Activated CD4-positive, alpha-beta T cell treated with anti-CD3 and anti-CD28 coated beads, Interleukin-2, Interleukin-4, amounts not matched to agents 100 ng/mL and 50 ng/mL, durations not matched to agents 16 hours and 8 hours (primary cell): ENCODE results near the gene ADARB1.

Source experiments
- DNase-seq: peaks from one replicate; pipeline ENCODE4 v3.0.0-alpha.2; 2020; ENCODE audit warnings: low spot score

The ADARB1 gene

DNA sequence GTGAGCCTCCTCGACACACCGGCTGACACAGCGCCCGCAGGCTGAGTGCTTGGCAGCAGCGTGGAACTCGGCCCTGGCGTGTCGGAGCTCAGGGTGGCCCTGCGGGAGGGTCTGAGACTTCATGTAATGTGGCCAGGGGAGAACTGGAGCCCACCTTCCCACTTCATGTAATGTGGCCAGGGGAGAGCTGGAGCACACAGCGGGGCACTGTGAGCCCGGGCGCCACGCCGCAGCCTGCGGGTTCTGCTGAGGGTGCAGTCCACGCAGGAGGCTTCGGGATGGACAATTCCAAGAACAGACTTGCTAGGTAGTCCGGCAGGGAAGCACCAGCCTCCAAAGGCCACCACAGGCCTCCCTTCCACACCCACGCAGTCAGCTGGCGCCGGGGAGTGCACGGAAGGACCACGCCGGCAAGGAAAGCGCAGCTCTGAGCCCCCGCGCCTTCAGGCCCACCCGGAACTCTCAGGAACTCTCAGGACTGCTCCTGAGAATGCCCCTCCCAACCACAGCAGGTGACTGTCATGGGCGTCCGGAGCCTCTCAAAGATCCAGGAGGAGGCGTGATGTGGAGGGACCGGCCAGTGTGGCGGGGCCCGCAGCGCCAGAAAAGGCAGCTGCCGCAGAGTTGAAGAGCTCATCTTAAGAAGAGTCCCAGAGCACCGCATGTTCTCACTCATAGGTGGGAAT is 19.3 kb upstream of the ADARB1 start:
- no peak for DNase-seq

GRCh38 chr21:45055861-45056260 is 18.5 kb upstream of the ADARB1 start:
- DNase-seq: no peak

GRCh38 chr21:45056296-45056904 is 18.0 kb upstream of the ADARB1 start:
- no peak for DNase-seq

DNA sequence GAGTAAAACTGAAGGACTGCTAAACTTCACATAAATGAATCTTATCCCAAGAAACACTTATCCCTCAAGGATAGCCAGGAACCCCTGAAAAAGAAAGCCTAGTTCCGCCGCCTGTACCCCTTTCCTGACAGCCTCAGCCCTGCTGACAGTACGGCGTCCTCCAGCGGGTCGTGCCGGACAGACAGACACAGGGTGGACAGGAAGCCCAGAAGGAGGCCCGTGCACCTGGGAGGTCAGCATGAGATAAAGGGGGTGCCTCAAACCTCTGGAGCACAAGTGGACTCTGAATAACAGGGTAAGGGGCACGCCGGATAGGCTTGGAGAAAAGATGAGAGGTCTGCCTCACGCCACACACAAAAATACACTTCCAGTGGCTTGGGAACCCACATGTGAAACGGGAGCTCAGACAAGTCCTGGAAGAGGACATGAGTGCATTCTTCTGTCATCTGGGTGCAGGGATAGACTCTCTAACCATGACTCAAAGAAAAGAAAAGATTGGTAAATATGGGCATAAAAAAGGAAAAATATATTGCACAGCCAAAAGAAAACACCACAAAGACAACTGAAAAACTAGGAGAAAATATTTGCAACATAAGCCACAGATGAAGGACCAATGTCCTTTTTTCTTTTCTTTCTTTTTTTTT is 17.3 kb upstream of the ADARB1 start:
- DNase-seq: no peak

- DNase-seq: no peak
Observed at GRCh38 chr21:45057886-45058285, 16.5 kb upstream of the ADARB1 start.

DNA sequence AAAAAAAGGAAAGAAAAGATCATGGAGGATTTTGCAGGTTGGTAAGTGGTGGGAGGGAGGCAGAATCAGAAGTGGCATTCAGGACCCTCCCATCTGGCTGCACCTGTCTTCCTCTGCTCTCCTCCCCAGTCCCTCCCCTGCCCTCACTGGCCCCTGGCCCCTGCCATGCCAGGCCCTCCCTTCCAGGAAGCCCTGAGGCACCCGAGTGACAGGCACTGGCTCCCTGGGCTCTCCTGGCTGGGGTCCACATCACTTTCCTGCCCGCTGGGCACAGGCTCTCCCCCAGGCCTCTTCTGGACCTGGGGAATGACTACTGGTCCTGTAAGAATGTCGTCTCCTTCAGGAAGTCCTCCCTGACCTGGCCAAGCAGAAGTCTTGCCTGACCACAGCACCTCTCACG is 15.3 kb upstream of the ADARB1 start:
- no peak for DNase-seq

DNA sequence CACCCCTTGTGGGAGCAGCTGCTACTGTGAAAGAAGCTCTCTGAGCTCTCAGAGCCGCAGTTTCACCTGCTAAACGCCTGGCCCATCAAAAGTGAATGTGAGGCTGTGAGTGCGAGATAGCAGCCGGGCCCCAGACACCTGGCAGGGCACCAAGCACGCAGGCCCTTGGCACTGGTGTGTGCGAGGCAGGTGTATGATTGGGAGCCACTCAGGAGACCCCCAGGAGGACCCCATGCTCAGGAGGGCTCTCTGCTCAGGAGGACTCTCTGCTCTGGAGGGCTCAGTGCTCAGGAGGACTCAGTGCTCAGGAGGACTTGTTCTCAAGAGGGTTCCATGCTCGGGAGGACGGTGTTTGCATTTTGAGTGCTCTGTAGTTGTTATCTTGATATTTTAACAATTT is 14.3 kb upstream of the ADARB1 start:
- no peak for DNase-seq

DNA sequence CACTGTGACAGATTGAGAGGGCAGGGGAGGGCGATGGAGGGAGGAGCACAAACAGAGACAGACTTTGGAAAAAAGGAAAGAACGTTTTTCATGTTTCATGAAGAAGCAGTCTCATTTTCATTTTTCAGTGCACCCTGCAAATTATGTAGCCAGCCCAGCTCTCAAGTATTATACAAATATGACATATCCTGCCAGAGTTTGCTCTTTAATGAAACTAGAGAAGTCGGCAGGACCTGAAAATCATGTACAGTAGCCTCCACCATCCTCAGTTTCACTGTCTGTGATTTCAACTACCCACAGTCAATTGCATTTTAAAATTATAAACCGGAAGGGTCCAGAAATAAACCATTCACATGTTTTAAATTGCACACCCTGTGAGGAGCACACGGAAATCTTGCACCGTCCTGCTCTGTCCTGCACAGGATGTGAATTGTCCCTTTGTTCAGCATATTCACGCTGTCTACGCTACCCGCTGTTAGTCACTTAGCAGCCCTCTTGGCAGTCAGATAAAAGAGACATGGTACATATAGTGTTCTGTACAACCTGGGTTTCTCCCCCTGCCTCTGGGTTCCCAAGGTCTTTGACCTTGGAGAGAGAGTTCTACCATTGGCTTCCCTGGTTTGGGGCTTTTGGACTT is 13.6 kb upstream of the ADARB1 start:
- no peak for DNase-seq

DNA sequence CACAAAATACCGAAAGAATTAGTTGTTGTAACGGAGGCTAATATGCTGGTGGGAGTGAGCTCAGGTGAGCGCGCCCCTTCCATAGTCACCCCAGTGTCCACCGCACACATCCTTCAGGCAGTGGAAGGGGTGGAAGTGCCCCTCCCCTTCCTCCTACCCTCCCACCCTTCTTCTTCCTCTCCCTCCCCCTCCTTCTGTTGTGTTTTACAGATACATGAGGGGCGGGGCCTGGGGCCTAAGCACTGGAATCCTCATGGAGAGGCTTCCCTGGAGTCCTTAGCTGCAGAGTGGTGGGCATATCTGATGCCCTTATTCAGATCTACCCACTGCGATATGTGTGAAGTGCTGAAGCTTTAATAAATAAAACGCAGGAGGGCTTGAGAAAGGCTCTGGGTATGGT is 10.3 kb upstream of the ADARB1 start:
- no peak for DNase-seq

GRCh38 chr21:45064618-45065399 is 9.6 kb upstream of the ADARB1 start:
- DNase-seq: no peak

- DNase-seq: no peak
Observed at GRCh38 chr21:45067462-45068285, 6.7 kb upstream of the ADARB1 start.

GRCh38 chr21:45069085-45069484 is 5.3 kb upstream of the ADARB1 start:
- no peak for DNase-seq

GRCh38 chr21:45069711-45070110 is 4.7 kb upstream of the ADARB1 start:
- DNase-seq: no peak

GRCh38 chr21:45071078-45071873 is 3.1 kb upstream of the ADARB1 start:
- DNase-seq: no peak

- no peak for DNase-seq
Observed at GRCh38 chr21:45071874-45072737, 2.3 kb upstream of the ADARB1 start.

DNA sequence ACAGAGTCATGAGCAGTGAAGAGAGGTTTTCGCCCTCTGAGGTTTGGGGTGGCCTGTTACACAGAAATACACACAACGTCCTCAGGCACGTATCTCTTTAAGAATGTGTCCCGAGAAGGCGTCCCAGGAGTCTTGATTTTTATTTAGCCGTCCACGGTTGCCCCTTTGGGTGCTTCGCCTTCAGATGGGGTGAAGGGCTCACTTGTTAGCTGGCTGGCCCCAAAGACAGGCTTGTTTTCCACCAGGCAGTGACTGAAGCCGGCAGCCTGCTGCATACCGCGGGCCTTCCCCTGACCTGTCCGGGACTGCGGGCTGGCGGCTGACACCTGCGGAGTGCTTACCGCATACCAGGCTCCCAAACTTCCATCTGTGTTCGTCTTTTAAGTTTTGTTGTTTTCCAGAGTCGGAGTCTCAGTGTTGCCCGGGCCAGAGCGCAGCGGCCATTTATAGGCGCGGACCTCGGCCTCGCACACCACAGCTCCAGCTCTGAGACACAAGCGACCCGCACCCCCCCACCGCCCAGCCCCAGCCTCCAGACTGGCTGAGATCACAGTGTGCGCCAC is 1.6 kb upstream of the ADARB1 start:
- no peak for DNase-seq

DNA sequence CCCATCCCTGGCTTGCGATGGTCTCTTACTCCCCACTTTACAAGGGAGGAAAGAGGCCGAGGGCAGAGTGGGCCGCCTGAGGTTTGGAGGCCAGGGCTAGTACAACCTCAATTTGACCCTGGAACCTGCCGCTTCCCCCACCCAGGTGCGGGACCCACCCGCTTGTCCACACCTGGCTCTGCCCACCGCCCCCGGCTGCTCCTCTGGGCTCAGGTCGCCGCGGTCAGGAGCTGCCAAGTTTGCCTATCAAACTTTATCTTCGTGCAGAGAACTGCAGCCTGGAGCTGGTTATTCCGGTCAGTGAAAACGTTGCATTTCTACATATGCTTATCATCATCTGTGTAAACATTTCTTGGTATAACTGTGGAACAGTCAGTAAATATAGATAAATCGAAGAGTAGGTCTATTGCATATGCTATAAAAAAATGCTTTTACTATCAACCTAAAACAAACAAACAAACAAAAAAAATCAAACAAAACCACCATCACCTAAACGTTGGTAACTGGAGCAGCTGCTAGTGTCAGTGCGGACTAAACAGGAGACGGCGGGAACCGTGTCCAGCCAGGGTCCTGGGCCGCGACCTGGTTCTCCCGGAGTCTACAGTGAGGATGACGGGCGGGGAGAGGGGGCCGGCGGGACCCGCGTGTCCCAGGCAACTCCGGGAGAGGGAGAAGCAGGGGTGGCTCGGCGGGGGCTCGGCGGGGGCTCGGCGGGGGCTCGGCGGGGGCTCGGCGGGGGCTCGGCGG is 906 bp upstream of the ADARB1 start:
- DNase-seq: no peak

GRCh38 chr21:45074818-45075595 is 627 bp downstream of the ADARB1 start:
- no peak for DNase-seq
